ENCODE measurements around the gene LCAT.
A peak's percentile ranks its signal among the peaks of the same experiment; 100 is the strongest.
"Not testable (repeated sequence)": the region's sequence is repeated elsewhere in the genome, so short reads cannot be mapped to it uniquely, and the experiment has no call there.

LCAT gene

GRCh38 chr16:67930678-67931211 lies 13.2 kb downstream of the LCAT start:
- DNase-seq = no peak

- DNase-seq = no peak
Observed at GRCh38 chr16:67930191-67930590, 13.7 kb downstream of the LCAT start.

- DNase-seq = peak; percentile 53
Observed at GRCh38 chr16:67928561-67929364, 15.2 kb downstream of the LCAT start.

GRCh38 chr16:67928147-67928546 lies 15.8 kb downstream of the LCAT start:
- DNase-seq = no peak

GRCh38 chr16:67927131-67927941 lies 16.6 kb downstream of the LCAT start:
- no peak for DNase-seq

GRCh38 chr16:67926181-67926750 lies 17.7 kb downstream of the LCAT start:
- DNase-seq = peak; percentile 85

- no peak for DNase-seq
Observed at GRCh38 chr16:67924140-67924906, 19.6 kb downstream of the LCAT start.

- peak; percentile 72 for DNase-seq
Observed at GRCh38 chr16:67923414-67924116, 20.4 kb downstream of the LCAT start.

- peak; percentile 82 for DNase-seq
Observed at GRCh38 chr16:67922740-67923139, 21.2 kb downstream of the LCAT start.

GRCh38 chr16:67922221-67922620 lies 21.7 kb downstream of the LCAT start:
- DNase-seq = no peak

- DNase-seq = peak; percentile 43
Observed at GRCh38 chr16:67919622-67920221, 24.2 kb downstream of the LCAT start.

GRCh38 chr16:67917852-67918236 lies 26.1 kb downstream of the LCAT start:
- peak; percentile 72 for DNase-seq

GRCh38 chr16:67917140-67917851 lies 26.6 kb downstream of the LCAT start:
- DNase-seq = peak; percentile 44

- no peak for DNase-seq
Observed at GRCh38 chr16:67915831-67916723, 27.8 kb downstream of the LCAT start.

GRCh38 chr16:67915496-67915769 lies 28.5 kb downstream of the LCAT start:
- DNase-seq = not testable (repeated sequence)

- DNase-seq = no peak
Observed at GRCh38 chr16:67914758-67915495, 29.0 kb downstream of the LCAT start.

GRCh38 chr16:67910158-67910557 lies 33.8 kb downstream of the LCAT start:
- no peak for DNase-seq

GRCh38 chr16:67909056-67909742 lies 34.7 kb downstream of the LCAT start:
- DNase-seq = no peak
